ENCODE data around the gene SEC22C. TPM values are rescaled to one million over a fixed set of nuclear protein-coding genes. Genes with fewer than 3 reads are reported as not detected.

SEC22C gene
- total and polyA plus RNA-seq, 2 of the 13 experiments (the other 11 are each of a cell fraction or from before 2014, with no cell fraction given) = 20.0 to 40.0 TPM

GRCh38 chr3:42518800-42519567, 62.8 kb downstream of the SEC22C start:
- DNase-seq (ENCODE audit: low spot score) = no peak
- FAIRE-seq = no peak
- peaks cover 22% of the 10 kb centered on the region for H3K4me1 ChIP-seq (ENCODE audit: insufficient read depth, low read length)
- no peaks in the 10 kb centered on the region for H3K9me3 ChIP-seq (ENCODE audit: low read length)
- no peaks in the 10 kb centered on the region for H3K79me2 ChIP-seq (ENCODE audit: insufficient read depth, low read length)
- intact Hi-C loops (cut with micrococcal nuclease; ENCODE audit: unreplicated experiment) (no loop called here), in situ Hi-C loops (cut with HindIII; ENCODE audit: extremely low pct_ligation_motif_present, low pct_unique_long_range_greater_than_20kb) (no loop called here)
- H3K9ac ChIP-seq (ENCODE audit: insufficient read depth, low read depth, low read length) = no peak overlapping the region
- no peak overlapping the region for H2AFZ ChIP-seq (ENCODE audit: low read length)
- no peak for ATAC-seq
- H3K36me3 ChIP-seq (replicated peaks in 1 of 2; ENCODE audit: control insufficient read depth in 1 of 2, insufficient read depth in 2 of 2, low read length in 2 of 2) = no peaks in the 10 kb centered on the region
- no peak overlapping the region for H3K4me3 ChIP-seq (replicated peaks in 1 of 3; ENCODE audit: insufficient read depth in 1 of 3, low read depth in 2 of 3, low read length in 3 of 3)
- BruUV-seq (replicated peaks) = no TSS peak
- ChIA-PET CTCF (ENCODE audit: low intra/inter-chr PET ratio, low total read pairs) (no interaction called here), POLR2A (no interaction called here)
- H3K4me2 ChIP-seq (ENCODE audit: low read depth, low read length) = no peak overlapping the region
- peak; percentile 44 for TF ChIP-seq CTCF (CRISPR knock-in tag; IDR thresholded peaks at IDR 0.05)
- TF ChIP-seq STAG1 (CRISPR knock-in tag; IDR thresholded peaks at IDR 0.05) = 0 out of 2 replicates have a peak, but pooled peaks have one; percentile 19
- TF ChIP-seq ARID4A (CRISPR knock-in tag; IDR thresholded peaks at IDR 0.05; ENCODE audit: borderline replicate concordance) = no peak
- H4K20me1 ChIP-seq (ENCODE audit: insufficient read depth, low read length) = no peaks in the 10 kb centered on the region
- WGBS (ENCODE audit: low lambda C conversion rate) = 20% methylated on average over 3 of the region's 6 CpGs
- no peaks in the 10 kb centered on the region; a peak in 1 of 5 replicates for H3K27me3 ChIP-seq (ENCODE audit: control insufficient read depth in 1 of 2, insufficient read depth in 2 of 2, low read length in 2 of 2)
- no peak overlapping the region for H3K27ac ChIP-seq (ENCODE audit: extremely low read length, insufficient read depth, low read length)

Measured in HepG2 (cell line).